Measurements from ENCODE around the gene VAV1. TPM values are rescaled to one million over a fixed set of nuclear protein-coding genes. Genes with fewer than 3 reads are reported as not detected.
"Not testable (repeated sequence)": the region's sequence is repeated elsewhere in the genome, so short reads cannot be mapped to it uniquely, and the experiment has no call there.

The VAV1 gene
- total and polyA plus RNA-seq, 2 experiments from 2014 or later: 0.82 to 1.8 TPM

GRCh38 chr19:6868351-6868750, 95.8 kb downstream of the VAV1 start:
- no peaks in the 10 kb centered on the region for H4K20me1 ChIP-seq (replicated peaks; ENCODE audit: insufficient read depth)
- TF ChIP-seq EZH2phosphoT487 (IDR thresholded peaks at IDR 0.05; ENCODE audit: unreplicated experiment): no peak
- no peak for TF ChIP-seq NANOG (IDR thresholded peaks at IDR 0.05; ENCODE audit: borderline replicate concordance)
- TF ChIP-seq JUNB (IDR thresholded peaks at IDR 0.05; ENCODE audit: unreplicated experiment): no peak
- no peak for TF ChIP-seq ZNF114 (CRISPR knock-in tag; IDR thresholded peaks at IDR 0.05)
- no peak for TF ChIP-seq CREB1 (CRISPR knock-in tag; IDR thresholded peaks at IDR 0.05; ENCODE audit: low read depth)
- no peak for TF ChIP-seq POLR2AphosphoS5 (IDR thresholded peaks at IDR 0.05; ENCODE audit: low read depth)
- Mint-ChIP-seq H3K4me3 (no peak overlapping the region), H3K36me3 (ENCODE audit: low read depth) (peaks cover 37% of the 10 kb centered on the region), H3K27ac (no peak overlapping the region), H3K9me3 (peaks cover 89% of the 10 kb centered on the region), H3K27me3 (ENCODE audit: insufficient read depth, low read depth, poor library complexity) (peaks cover 10% of the 10 kb centered on the region), H3K4me1 (no peaks in the 10 kb centered on the region)
- no peaks in the 10 kb centered on the region for H3K4me1 ChIP-seq (ENCODE audit: insufficient read depth)
- no peak overlapping the region for H3K27ac ChIP-seq (ENCODE audit: low read depth)
- no peaks in the 10 kb centered on the region for H3K79me2 ChIP-seq (replicated peaks; ENCODE audit: insufficient read depth)
- no peak for DNase-seq (ENCODE audit: low spot score)
- H2AFZ ChIP-seq: no peak overlapping the region
- no peak overlapping the region for H3K4me3 ChIP-seq
- H3F3A ChIP-seq (replicated peaks; ENCODE audit: low read depth): no peaks in the 10 kb centered on the region
- no peak overlapping the region for H3K4me2 ChIP-seq
- no peaks in the 10 kb centered on the region for H3K27me3 ChIP-seq (ENCODE audit: insufficient read depth)
- ATAC-seq: no peak
- H3K36me3 ChIP-seq (ENCODE audit: insufficient read depth): no peaks in the 10 kb centered on the region
- no peaks in the 10 kb centered on the region for H3K9me2 ChIP-seq (ENCODE audit: insufficient read depth)

GRCh38 chr19:6869151-6869882, 96.8 kb downstream of the VAV1 start:
- not testable (repeated sequence) for H3K4me2 ChIP-seq; H3K4me1 Mint-ChIP-seq; H2AFZ ChIP-seq; H3K9me2 ChIP-seq (ENCODE audit: insufficient read depth); ATAC-seq; H3F3A ChIP-seq (replicated peaks; ENCODE audit: low read depth); H3K27me3 Mint-ChIP-seq (ENCODE audit: insufficient read depth, low read depth, poor library complexity); H3K27me3 ChIP-seq (ENCODE audit: insufficient read depth); H3K79me2 ChIP-seq (replicated peaks; ENCODE audit: insufficient read depth); H4K20me1 ChIP-seq (replicated peaks; ENCODE audit: insufficient read depth); H3K4me1 ChIP-seq (ENCODE audit: insufficient read depth); H3K4me3 Mint-ChIP-seq; H3K36me3 ChIP-seq (ENCODE audit: insufficient read depth); H3K4me3 ChIP-seq; H3K27ac Mint-ChIP-seq; DNase-seq (ENCODE audit: low spot score); H3K27ac ChIP-seq (ENCODE audit: low read depth)
- peaks cover 42% of the 10 kb centered on the region for H3K36me3 Mint-ChIP-seq (ENCODE audit: low read depth)
- peaks cover 92% of the 10 kb centered on the region for H3K9me3 Mint-ChIP-seq

- H3K27me3 Mint-ChIP-seq (ENCODE audit: insufficient read depth, low read depth, poor library complexity): peaks cover 16% of the 10 kb centered on the region
- H3K9me3 Mint-ChIP-seq: peaks cover 97% of the 10 kb centered on the region
- Histone ChIP-seq H3K27ac (ENCODE audit: low read depth) (no peak overlapping the region), H3K4me1 (ENCODE audit: insufficient read depth) (no peaks in the 10 kb centered on the region), H3K4me2 (no peak overlapping the region), H3K36me3 (ENCODE audit: insufficient read depth) (no peaks in the 10 kb centered on the region), H3F3A (replicated peaks; ENCODE audit: low read depth) (no peaks in the 10 kb centered on the region), H3K79me2 (replicated peaks; ENCODE audit: insufficient read depth) (no peaks in the 10 kb centered on the region), H3K9me2 (ENCODE audit: insufficient read depth) (no peaks in the 10 kb centered on the region), H4K20me1 (replicated peaks; ENCODE audit: insufficient read depth) (no peaks in the 10 kb centered on the region), H2AFZ (no peak overlapping the region), H3K4me3 (no peak overlapping the region), H3K27me3 (ENCODE audit: insufficient read depth) (no peaks in the 10 kb centered on the region)
- no peak overlapping the region for H3K27ac Mint-ChIP-seq
- DNase-seq (ENCODE audit: low spot score) (no peak), ATAC-seq (no peak)
- no peaks in the 10 kb centered on the region for H3K4me1 Mint-ChIP-seq
- no peak overlapping the region for H3K4me3 Mint-ChIP-seq
- H3K36me3 Mint-ChIP-seq (ENCODE audit: low read depth): peaks cover 60% of the 10 kb centered on the region
- no peak for TF ChIP-seq ZNF462 (CRISPR knock-in tag; IDR thresholded peaks at IDR 0.05)
Measured at GRCh38 chr19:6873708-6874431, 101.4 kb downstream of the VAV1 start.

All from GM23338 (cell line).